ENCODE data around the gene TBC1D22B. TPM values are rescaled to one million over a fixed set of nuclear protein-coding genes. Genes with fewer than 3 reads are reported as not detected.
A peak's percentile ranks its signal among the peaks of the same experiment; 100 is the strongest.

The TBC1D22B gene
- total and polyA plus RNA-seq, 2 of the 13 experiments (the other 11 are each of a cell fraction or from before 2014, with no cell fraction given), result 9.7 to 12.9 TPM

DNA sequence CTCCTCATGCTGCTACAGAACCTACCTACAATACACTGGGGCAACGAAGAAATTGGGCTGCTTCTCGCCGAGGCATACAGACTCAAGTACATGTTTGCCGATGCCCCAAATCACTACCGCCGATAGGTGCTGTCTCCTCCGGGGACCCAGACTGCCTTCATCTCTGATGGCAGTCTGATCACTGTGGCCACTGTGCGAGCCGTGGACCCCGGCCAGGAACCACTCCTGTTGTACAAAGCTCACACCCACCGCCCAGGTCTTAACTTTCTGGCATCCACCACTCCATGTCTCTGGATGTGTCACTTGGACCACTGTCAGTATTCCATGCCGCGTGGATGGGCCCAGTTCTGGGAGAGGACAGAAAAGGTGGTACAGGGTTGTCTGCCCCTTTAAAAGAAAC, 73.5 kb downstream of the TBC1D22B start:
- BruUV-seq (replicated peaks), result no TSS peak
- Histone ChIP-seq H3K27ac (ENCODE audit: extremely low read length, insufficient read depth, low read length) (peak overlapping the region; percentile 38), H3K4me3 (replicated peaks in 1 of 3; ENCODE audit: insufficient read depth in 1 of 3, low read depth in 2 of 3, low read length in 3 of 3) (no peak overlapping the region), H3K4me2 (ENCODE audit: low read depth, low read length) (no peak overlapping the region), H3K9ac (ENCODE audit: insufficient read depth, low read depth, low read length) (no peak overlapping the region), H3K79me2 (ENCODE audit: insufficient read depth, low read length) (no peaks in the 10 kb centered on the region), H4K20me1 (ENCODE audit: insufficient read depth, low read length) (no peaks in the 10 kb centered on the region), H2AFZ (ENCODE audit: low read length) (no peak overlapping the region), H3K9me3 (ENCODE audit: low read length) (no peaks in the 10 kb centered on the region), H3K4me1 (ENCODE audit: insufficient read depth, low read length) (peaks cover 32% of the 10 kb centered on the region), H3K36me3 (replicated peaks in 1 of 2; ENCODE audit: control insufficient read depth in 1 of 2, insufficient read depth in 2 of 2, low read length in 2 of 2) (peaks cover 3 to 9% of the 10 kb centered on the region in 2 experiments; a peak in 3 of 5 replicates), H3K27me3 (ENCODE audit: control insufficient read depth in 1 of 2, insufficient read depth in 2 of 2, low read length in 2 of 2) (no peaks in the 10 kb centered on the region)
- TF ChIP-seq ZFP37 (CRISPR knock-in tag; IDR thresholded peaks at IDR 0.05; ENCODE audit: borderline replicate concordance) (no peak), FIP1L1 (IDR thresholded peaks at IDR 0.05; ENCODE audit: borderline replicate concordance, insufficient read depth, low read depth, low read length) (no peak), AGO2 (optimal IDR thresholded peaks at IDR 0.05; ENCODE audit: low read depth, low read length) (no peak), TAF15 (IDR thresholded peaks at IDR 0.05; ENCODE audit: low read depth, low read length, poor library complexity, severe bottlenecking) (no peak), EP300 (IDR thresholded peaks at IDR 0.05; ENCODE audit: low read depth in 2 of 2, low read length in 2 of 2) (no peak), EP300 (CRISPR knock-in tag; IDR thresholded peaks at IDR 0.05; ENCODE audit: borderline replicate concordance) (no peak), SSRP1 (CRISPR knock-in tag; IDR thresholded peaks at IDR 0.05) (no peak), AGO1 (IDR thresholded peaks at IDR 0.05; ENCODE audit: low read depth, low read length, poor library complexity, severe bottlenecking) (no peak), SMAD3 (CRISPR knock-in tag; IDR thresholded peaks at IDR 0.05) (no peak), EHMT2 (IDR thresholded peaks at IDR 0.05; ENCODE audit: borderline replicate concordance, low read depth, low read length) (no peak), MED13 (CRISPR knock-in tag; IDR thresholded peaks at IDR 0.05) (no peak), ZNF138 (CRISPR knock-in tag; IDR thresholded peaks at IDR 0.05; ENCODE audit: low read depth) (no peak)
- TF ChIP-seq, protein P1, sequence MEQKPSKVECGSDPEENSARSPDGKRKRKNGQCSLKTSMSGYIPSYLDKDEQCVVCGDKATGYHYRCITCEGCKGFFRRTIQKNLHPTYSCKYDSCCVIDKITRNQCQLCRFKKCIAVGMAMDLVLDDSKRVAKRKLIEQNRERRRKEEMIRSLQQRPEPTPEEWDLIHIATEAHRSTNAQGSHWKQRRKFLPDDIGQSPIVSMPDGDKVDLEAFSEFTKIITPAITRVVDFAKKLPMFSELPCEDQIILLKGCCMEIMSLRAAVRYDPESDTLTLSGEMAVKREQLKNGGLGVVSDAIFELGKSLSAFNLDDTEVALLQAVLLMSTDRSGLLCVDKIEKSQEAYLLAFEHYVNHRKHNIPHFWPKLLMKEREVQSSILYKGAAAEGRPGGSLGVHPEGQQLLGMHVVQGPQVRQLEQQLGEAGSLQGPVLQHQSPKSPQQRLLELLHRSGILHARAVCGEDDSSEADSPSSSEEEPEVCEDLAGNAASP (CRISPR knock-in tag; IDR thresholded peaks at IDR 0.05; ENCODE audit: borderline replicate concordance), result no peak
- TF ChIP-seq, protein P2, sequence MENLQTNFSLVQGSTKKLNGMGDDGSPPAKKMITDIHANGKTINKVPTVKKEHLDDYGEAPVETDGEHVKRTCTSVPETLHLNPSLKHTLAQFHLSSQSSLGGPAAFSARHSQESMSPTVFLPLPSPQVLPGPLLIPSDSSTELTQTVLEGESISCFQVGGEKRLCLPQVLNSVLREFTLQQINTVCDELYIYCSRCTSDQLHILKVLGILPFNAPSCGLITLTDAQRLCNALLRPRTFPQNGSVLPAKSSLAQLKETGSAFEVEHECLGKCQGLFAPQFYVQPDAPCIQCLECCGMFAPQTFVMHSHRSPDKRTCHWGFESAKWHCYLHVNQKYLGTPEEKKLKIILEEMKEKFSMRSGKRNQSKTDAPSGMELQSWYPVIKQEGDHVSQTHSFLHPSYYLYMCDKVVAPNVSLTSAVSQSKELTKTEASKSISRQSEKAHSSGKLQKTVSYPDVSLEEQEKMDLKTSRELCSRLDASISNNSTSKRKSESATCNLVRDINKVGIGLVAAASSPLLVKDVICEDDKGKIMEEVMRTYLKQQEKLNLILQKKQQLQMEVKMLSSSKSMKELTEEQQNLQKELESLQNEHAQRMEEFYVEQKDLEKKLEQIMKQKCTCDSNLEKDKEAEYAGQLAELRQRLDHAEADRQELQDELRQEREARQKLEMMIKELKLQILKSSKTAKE (CRISPR knock-in tag; IDR thresholded peaks at IDR 0.05; ENCODE audit: borderline replicate concordance), result no peak
- TF ChIP-seq, protein P3, sequence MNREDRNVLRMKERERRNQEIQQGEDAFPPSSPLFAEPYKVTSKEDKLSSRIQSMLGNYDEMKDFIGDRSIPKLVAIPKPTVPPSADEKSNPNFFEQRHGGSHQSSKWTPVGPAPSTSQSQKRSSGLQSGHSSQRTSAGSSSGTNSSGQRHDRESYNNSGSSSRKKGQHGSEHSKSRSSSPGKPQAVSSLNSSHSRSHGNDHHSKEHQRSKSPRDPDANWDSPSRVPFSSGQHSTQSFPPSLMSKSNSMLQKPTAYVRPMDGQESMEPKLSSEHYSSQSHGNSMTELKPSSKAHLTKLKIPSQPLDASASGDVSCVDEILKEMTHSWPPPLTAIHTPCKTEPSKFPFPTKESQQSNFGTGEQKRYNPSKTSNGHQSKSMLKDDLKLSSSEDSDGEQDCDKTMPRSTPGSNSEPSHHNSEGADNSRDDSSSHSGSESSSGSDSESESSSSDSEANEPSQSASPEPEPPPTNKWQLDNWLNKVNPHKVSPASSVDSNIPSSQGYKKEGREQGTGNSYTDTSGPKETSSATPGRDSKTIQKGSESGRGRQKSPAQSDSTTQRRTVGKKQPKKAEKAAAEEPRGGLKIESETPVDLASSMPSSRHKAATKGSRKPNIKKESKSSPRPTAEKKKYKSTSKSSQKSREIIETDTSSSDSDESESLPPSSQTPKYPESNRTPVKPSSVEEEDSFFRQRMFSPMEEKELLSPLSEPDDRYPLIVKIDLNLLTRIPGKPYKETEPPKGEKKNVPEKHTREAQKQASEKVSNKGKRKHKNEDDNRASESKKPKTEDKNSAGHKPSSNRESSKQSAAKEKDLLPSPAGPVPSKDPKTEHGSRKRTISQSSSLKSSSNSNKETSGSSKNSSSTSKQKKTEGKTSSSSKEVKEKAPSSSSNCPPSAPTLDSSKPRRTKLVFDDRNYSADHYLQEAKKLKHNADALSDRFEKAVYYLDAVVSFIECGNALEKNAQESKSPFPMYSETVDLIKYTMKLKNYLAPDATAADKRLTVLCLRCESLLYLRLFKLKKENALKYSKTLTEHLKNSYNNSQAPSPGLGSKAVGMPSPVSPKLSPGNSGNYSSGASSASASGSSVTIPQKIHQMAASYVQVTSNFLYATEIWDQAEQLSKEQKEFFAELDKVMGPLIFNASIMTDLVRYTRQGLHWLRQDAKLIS (CRISPR knock-in tag; IDR thresholded peaks at IDR 0.05), result no peak
- TF ChIP-seq, protein P4, sequence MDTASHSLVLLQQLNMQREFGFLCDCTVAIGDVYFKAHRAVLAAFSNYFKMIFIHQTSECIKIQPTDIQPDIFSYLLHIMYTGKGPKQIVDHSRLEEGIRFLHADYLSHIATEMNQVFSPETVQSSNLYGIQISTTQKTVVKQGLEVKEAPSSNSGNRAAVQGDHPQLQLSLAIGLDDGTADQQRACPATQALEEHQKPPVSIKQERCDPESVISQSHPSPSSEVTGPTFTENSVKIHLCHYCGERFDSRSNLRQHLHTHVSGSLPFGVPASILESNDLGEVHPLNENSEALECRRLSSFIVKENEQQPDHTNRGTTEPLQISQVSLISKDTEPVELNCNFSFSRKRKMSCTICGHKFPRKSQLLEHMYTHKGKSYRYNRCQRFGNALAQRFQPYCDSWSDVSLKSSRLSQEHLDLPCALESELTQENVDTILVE (CRISPR knock-in tag; IDR thresholded peaks at IDR 0.05), result no peak
- DNase-seq (ENCODE audit: low spot score), result no peak
- ChIA-PET POLR2A (interaction anchor here (1.2 kb wide), 1 partner anchor 23 kb away, joined by 3 read pairs; no protein-coding TSS in a partner anchor), CTCF (ENCODE audit: low intra/inter-chr PET ratio, low total read pairs) (no interaction called here)
- WGBS (ENCODE audit: low lambda C conversion rate), result 97% methylated on average over 13 of the region's 13 CpGs
- ATAC-seq, result no peak
- intact Hi-C loops (cut with micrococcal nuclease; ENCODE audit: unreplicated experiment) (no loop called here), in situ Hi-C loops (cut with HindIII; ENCODE audit: extremely low pct_ligation_motif_present, low pct_unique_long_range_greater_than_20kb) (no loop called here)
- FAIRE-seq, result no peak

Measured in HepG2 (cell line).